ENCODE data around the gene WDR70. TPM values are rescaled to one million over a fixed set of nuclear protein-coding genes. Genes with fewer than 3 reads are reported as not detected.

Gene WDR70
- polyA plus RNA-seq, 1 of the 3 experiments (the other 2 are of a cell fraction): 14.2 TPM

- CTCF ChIA-PET: no interaction called here
- Histone ChIP-seq H3K27me3 (ENCODE audit: insufficient read depth) (no peaks in the 10 kb centered on the region), H3K4me3 (ENCODE audit: low read depth in 2 of 2, low read length in 1 of 2) (no peak overlapping the region), H3K9ac (no peak overlapping the region), H3K4me1 (ENCODE audit: control insufficient read depth in 1 of 2, insufficient read depth in 2 of 2, low read depth in 1 of 2, low read length in 1 of 2) (no peaks in the 10 kb centered on the region), H3K9me3 (no peaks in the 10 kb centered on the region), H3K36me3 (replicated peaks in 1 of 2; ENCODE audit: control insufficient read depth in 1 of 2, insufficient read depth in 2 of 2, low read length in 1 of 2) (peaks cover 0 to 12% of the 10 kb centered on the region in 2 experiments), H2AFZ (ENCODE audit: low read depth) (no peak overlapping the region), H3K27ac (ENCODE audit: low read depth in 2 of 2, low read length in 1 of 2) (no peak overlapping the region), H4K20me1 (ENCODE audit: insufficient read depth) (no peaks in the 10 kb centered on the region), H3F3A (replicated peaks; ENCODE audit: insufficient read depth) (no peaks in the 10 kb centered on the region), H3K9me2 (no peaks in the 10 kb centered on the region), H3K79me2 (ENCODE audit: insufficient read depth) (no peaks in the 10 kb centered on the region), H3K4me2 (no peak overlapping the region)
- TF ChIP-seq JUND (IDR thresholded peaks at IDR 0.05): no peak
- no peak for TF ChIP-seq YY1 (IDR thresholded peaks at IDR 0.05; ENCODE audit: low read depth)
- TF ChIP-seq SMC3 (IDR thresholded peaks at IDR 0.05; ENCODE audit: low read depth, low read length): no peak
- TF ChIP-seq POLR2AphosphoS5 (IDR thresholded peaks at IDR 0.05; ENCODE audit: low read depth, low read length): no peak
- TF ChIP-seq RAD21 (IDR thresholded peaks at IDR 0.05; ENCODE audit: low read length): no peak
- no peak for TF ChIP-seq USF1 (IDR thresholded peaks at IDR 0.05; ENCODE audit: borderline replicate concordance, low read depth)
- TF ChIP-seq TEAD4 (IDR thresholded peaks at IDR 0.05; ENCODE audit: borderline replicate concordance, insufficient read depth): no peak
- no peak for TF ChIP-seq MEF2A (IDR thresholded peaks at IDR 0.05; ENCODE audit: borderline replicate concordance, low read depth)
- TF ChIP-seq GATA2 (CRISPR knock-in tag; IDR thresholded peaks at IDR 0.05): no peak
- TF ChIP-seq IRF3 (IDR thresholded peaks at IDR 0.05; ENCODE audit: low read depth, low read length): no peak
- TF ChIP-seq RCOR1 (IDR thresholded peaks at IDR 0.05; ENCODE audit: low read length): no peak
- no peak for TF ChIP-seq TCF12 (IDR thresholded peaks at IDR 0.05)
- TF ChIP-seq SIN3A (IDR thresholded peaks at IDR 0.05; ENCODE audit: borderline replicate concordance, low read depth, low read length): no peak
- no peak for TF ChIP-seq EZH2phosphoT487 (IDR thresholded peaks at IDR 0.05; ENCODE audit: borderline replicate concordance, low read depth)
- no peak for DNase-seq
- WGBS (ENCODE audit: low lambda C conversion rate): 77% methylated on average over 1 of the region's 1 CpG
- POLR2A ChIA-PET: no interaction called here
Observed at GRCh38 chr5:37606148-37606547, 227.0 kb downstream of the WDR70 start.

GRCh38 chr5:37606632-37607248, 227.6 kb downstream of the WDR70 start:
- Histone ChIP-seq H3F3A (replicated peaks; ENCODE audit: insufficient read depth) (no peaks in the 10 kb centered on the region), H3K4me1 (ENCODE audit: control insufficient read depth in 1 of 2, insufficient read depth in 2 of 2, low read depth in 1 of 2, low read length in 1 of 2) (no peaks in the 10 kb centered on the region), H2AFZ (ENCODE audit: low read depth) (no peak overlapping the region), H3K27ac (ENCODE audit: low read depth in 2 of 2, low read length in 1 of 2) (no peak overlapping the region), H3K9me3 (no peaks in the 10 kb centered on the region), H3K4me3 (ENCODE audit: low read depth in 2 of 2, low read length in 1 of 2) (no peak overlapping the region), H3K79me2 (ENCODE audit: insufficient read depth) (no peaks in the 10 kb centered on the region), H3K4me2 (no peak overlapping the region), H3K9me2 (no peaks in the 10 kb centered on the region), H3K27me3 (ENCODE audit: insufficient read depth) (no peaks in the 10 kb centered on the region), H3K9ac (no peak overlapping the region), H4K20me1 (ENCODE audit: insufficient read depth) (no peaks in the 10 kb centered on the region), H3K36me3 (replicated peaks in 1 of 2; ENCODE audit: control insufficient read depth in 1 of 2, insufficient read depth in 2 of 2, low read length in 1 of 2) (peaks cover 0 to 6% of the 10 kb centered on the region in 2 experiments)
- POLR2A ChIA-PET: no interaction called here
- DNase-seq: no peak
- CTCF ChIA-PET: no interaction called here
- 94% methylated on average over 2 of the region's 2 CpGs for WGBS (ENCODE audit: low lambda C conversion rate)
- no peak for TF ChIP-seq CHD2 (IDR thresholded peaks at IDR 0.05; ENCODE audit: low read length, partially characterized antibody)
- TF ChIP-seq NRF1 (IDR thresholded peaks at IDR 0.05; ENCODE audit: low read depth, low read length): no peak
- TF ChIP-seq TEAD4 (IDR thresholded peaks at IDR 0.05; ENCODE audit: borderline replicate concordance, insufficient read depth): no peak
- no peak for TF ChIP-seq MXI1 (IDR thresholded peaks at IDR 0.05; ENCODE audit: low read depth, low read length)
- TF ChIP-seq IRF3 (IDR thresholded peaks at IDR 0.05; ENCODE audit: low read depth, low read length): no peak
- TF ChIP-seq SIN3A (IDR thresholded peaks at IDR 0.05; ENCODE audit: borderline replicate concordance, low read depth, low read length): no peak
- no peak for TF ChIP-seq CTCF (IDR thresholded peaks at IDR 0.05)
- no peak for TF ChIP-seq MEF2A (IDR thresholded peaks at IDR 0.05; ENCODE audit: borderline replicate concordance, low read depth)
- no peak for TF ChIP-seq YY1 (IDR thresholded peaks at IDR 0.05; ENCODE audit: low read depth)
- no peak for TF ChIP-seq FOSL2 (IDR thresholded peaks at IDR 0.05; ENCODE audit: borderline replicate concordance, low read depth)
- no peak for TF ChIP-seq EP300 (IDR thresholded peaks at IDR 0.05; ENCODE audit: borderline replicate concordance in 1 of 2, low read depth in 1 of 2, low read length in 1 of 2)
- TF ChIP-seq FOXM1 (IDR thresholded peaks at IDR 0.05; ENCODE audit: low read depth): no peak
- no peak for TF ChIP-seq JUND (IDR thresholded peaks at IDR 0.05)
- TF ChIP-seq NFIC (IDR thresholded peaks at IDR 0.05; ENCODE audit: borderline replicate concordance): no peak
- TF ChIP-seq GATA2 (CRISPR knock-in tag; IDR thresholded peaks at IDR 0.05): no peak
- TF ChIP-seq TCF12 (IDR thresholded peaks at IDR 0.05): no peak
- TF ChIP-seq RXRA (IDR thresholded peaks at IDR 0.05; ENCODE audit: borderline replicate concordance, low read depth): no peak
- no peak for TF ChIP-seq FOXJ3 (CRISPR knock-in tag; IDR thresholded peaks at IDR 0.05)
